ENCODE results near the gene CDC42EP5. TPM values are rescaled to one million over a fixed set of nuclear protein-coding genes. Genes with fewer than 3 reads are reported as not detected.

CDC42EP5 gene
- total RNA-seq, 2 experiments from 2014 or later = not detected

DNA sequence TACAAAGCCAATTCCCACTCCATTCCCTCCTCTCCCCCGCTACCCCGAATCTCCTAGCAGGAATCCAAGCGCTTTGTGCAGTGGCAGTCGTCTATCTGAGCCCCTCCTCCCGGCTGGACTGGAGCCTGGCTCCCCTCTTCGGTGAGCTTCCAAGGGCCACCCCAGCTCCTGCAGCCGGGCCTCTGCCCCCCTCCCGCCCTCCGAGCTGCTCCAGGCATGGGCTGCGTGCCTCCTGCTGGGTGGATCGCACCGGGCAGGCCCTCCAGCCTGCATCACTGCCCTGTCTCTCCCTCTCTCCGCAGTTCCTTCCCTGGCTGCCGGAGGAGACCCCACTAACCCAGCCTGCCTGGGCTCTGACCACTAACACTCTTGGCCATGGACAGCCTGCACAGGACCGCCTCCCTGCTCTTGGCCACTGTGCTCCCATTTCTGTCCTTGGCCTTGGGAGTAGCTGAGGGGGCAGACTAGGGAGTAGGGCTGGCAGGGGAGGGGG lies 37.0 kb downstream of the CDC42EP5 start:
- H3K4me1 Mint-ChIP-seq (ENCODE audit: low read depth) = peaks cover 14% of the 10 kb centered on the region

DNA sequence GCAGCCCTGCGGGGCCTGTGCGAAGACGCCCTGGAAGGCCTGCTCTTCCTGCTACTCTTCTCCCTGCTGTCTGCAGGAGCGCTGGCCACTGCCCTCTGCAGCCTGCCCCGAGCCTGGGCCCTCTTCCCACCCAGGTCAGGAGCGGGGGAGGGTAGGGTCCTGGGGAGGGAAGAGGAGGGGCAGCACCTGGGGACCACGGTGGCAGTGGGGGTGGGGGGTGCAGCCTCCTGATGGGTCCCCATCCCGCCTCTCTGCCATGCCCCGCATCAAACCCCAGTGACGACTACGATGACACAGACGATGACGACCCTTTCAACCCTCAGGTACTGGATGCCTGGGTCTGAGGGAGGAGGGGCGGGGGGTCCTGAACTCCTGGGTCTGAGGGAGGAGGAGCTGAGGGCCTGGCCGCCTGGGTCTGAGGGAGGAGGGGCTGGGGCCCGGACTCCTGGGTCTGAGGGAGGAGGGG lies 37.5 kb downstream of the CDC42EP5 start:
- no peak for DNase-seq
- Mint-ChIP-seq H3K27ac (no peak overlapping the region), H3K27me3 (ENCODE audit: low read depth) (no peaks in the 10 kb centered on the region), H3K4me3 (no peak overlapping the region), H3K9me3 (ENCODE audit: insufficient read depth) (no peaks in the 10 kb centered on the region), H3K4me1 (ENCODE audit: low read depth) (peaks cover 14% of the 10 kb centered on the region), H3K36me3 (ENCODE audit: low read depth) (peaks cover 8% of the 10 kb centered on the region)
- ChIA-PET POLR2A (no interaction called here), CTCF (no interaction called here)
- no peak for ATAC-seq

More for the DNA sequence above, 37.0 kb downstream of the CDC42EP5 start:
- CTCF ChIA-PET = no interaction called here
- ATAC-seq (no peak), DNase-seq (no peak)
- POLR2A ChIA-PET = interaction anchor here (0.6 kb wide), 1 partner anchor 32 kb away, joined by 3 read pairs; no protein-coding TSS in a partner anchor
- H3K36me3 Mint-ChIP-seq (ENCODE audit: low read depth) = peaks cover 8% of the 10 kb centered on the region
- no peaks in the 10 kb centered on the region for H3K27me3 Mint-ChIP-seq (ENCODE audit: low read depth)
- no peak overlapping the region for H3K4me3 Mint-ChIP-seq
- H3K9me3 Mint-ChIP-seq (ENCODE audit: insufficient read depth) = no peaks in the 10 kb centered on the region
- no peak overlapping the region for H3K27ac Mint-ChIP-seq

DNA sequence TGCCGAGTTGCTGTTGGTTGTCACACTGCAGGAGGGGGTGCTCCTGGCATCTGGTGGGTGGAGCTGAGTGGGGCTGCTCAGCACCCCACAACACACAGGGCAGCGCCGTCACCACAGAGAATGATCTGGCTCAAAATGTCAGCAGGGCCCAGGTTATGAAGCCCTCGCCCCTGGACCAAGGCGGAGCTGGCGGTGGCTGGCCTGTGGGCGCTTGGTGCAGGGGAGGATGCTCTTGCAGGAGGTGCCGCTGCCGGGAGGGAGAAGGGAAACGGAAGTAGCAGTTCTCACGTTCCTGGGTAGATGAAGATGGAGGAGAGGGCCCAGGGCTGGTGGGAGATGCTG lies 38.3 kb downstream of the CDC42EP5 start:
- no peak for DNase-seq
- ChIA-PET POLR2A (no interaction called here), CTCF (no interaction called here)
- Mint-ChIP-seq H3K27me3 (ENCODE audit: low read depth) (no peaks in the 10 kb centered on the region), H3K4me1 (ENCODE audit: low read depth) (peaks cover 14% of the 10 kb centered on the region), H3K4me3 (no peak overlapping the region), H3K27ac (peak overlapping the region; percentile 32), H3K36me3 (ENCODE audit: low read depth) (peaks cover 8% of the 10 kb centered on the region), H3K9me3 (ENCODE audit: insufficient read depth) (no peaks in the 10 kb centered on the region)
- no peak for ATAC-seq

DNA sequence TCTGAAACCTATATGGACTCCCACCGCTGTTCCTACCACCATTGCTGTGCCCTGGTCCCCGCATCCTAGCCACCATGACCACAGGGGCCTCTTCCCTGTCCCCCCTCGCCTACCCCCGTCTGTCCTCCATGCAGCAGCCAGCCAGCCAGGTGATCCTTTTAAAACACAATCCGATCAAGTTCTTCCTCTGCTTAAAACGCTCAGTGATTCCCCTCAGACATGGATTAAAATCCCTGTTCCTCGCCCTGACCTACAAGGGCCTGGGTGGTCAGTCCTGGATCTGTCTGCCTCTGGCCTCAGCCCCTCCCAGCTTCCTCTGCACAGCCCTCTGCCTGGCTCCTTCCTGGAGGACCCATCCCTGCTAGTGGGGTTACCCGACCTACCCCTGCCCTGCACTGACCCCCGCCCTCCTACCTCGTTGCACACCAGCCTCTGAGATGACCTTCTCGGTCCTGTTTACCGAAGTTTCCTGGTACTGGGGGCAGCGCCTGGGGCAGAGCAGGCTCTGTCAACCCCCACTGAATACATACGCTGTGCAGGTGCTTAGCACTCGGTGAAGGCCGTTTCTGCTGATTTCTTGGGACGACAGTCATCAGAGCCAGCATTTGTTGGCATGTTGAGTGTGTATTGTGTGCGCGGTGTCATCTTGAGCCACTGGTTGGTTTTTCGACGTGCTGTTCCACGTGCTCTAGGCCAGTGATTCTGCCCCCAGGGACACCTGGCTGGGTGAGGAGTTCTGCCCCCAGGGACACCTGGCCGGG lies 38.8 kb downstream of the CDC42EP5 start:
- no peak overlapping the region for H3K4me3 Mint-ChIP-seq
- peaks cover 2% of the 10 kb centered on the region for H3K27me3 Mint-ChIP-seq (ENCODE audit: low read depth)
- peaks cover 14% of the 10 kb centered on the region for H3K4me1 Mint-ChIP-seq (ENCODE audit: low read depth)
- H3K27ac Mint-ChIP-seq = no peak overlapping the region
- ATAC-seq (no peak), DNase-seq (no peak)
- POLR2A ChIA-PET = interaction anchor here (1.0 kb wide), 1 partner anchor 14 kb away, joined by 3 read pairs; no protein-coding TSS in a partner anchor
- H3K36me3 Mint-ChIP-seq (ENCODE audit: low read depth) = peaks cover 5% of the 10 kb centered on the region
- CTCF ChIA-PET = no interaction called here
- H3K9me3 Mint-ChIP-seq (ENCODE audit: insufficient read depth) = no peaks in the 10 kb centered on the region

DNA sequence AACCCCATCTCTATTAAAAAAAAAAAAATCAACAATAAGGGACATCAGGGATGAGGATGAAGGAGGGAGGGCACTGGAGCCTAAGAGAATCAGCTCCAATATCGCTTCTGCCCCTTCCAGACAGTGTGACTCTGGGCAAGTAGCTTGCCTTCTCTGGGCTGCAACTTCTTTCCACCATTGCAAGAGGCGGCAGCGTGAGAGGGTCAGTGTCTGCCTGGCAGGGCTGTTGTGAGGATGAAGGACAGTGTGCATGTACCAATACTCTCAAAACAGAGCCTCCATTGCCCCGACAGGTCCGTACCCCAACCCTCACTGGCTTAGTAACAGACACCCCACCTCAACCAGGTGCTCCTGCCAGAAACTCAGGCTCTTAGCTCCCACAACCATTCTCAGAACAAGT lies 39.4 kb downstream of the CDC42EP5 start:
- no peak for DNase-seq
- Mint-ChIP-seq H3K4me1 (ENCODE audit: low read depth) (peaks cover 14% of the 10 kb centered on the region), H3K27ac (no peak overlapping the region), H3K27me3 (ENCODE audit: low read depth) (peaks cover 3% of the 10 kb centered on the region), H3K36me3 (ENCODE audit: low read depth) (peaks cover 2% of the 10 kb centered on the region), H3K4me3 (no peak overlapping the region), H3K9me3 (ENCODE audit: insufficient read depth) (no peaks in the 10 kb centered on the region)
- POLR2A ChIA-PET = interaction anchor here (0.6 to 1.0 kb wide), 2 partner anchors 9 to 14 kb away, joined by 3 to 5 read pairs; no protein-coding TSS in a partner anchor
- ATAC-seq = no peak
- CTCF ChIA-PET = no interaction called here

DNA sequence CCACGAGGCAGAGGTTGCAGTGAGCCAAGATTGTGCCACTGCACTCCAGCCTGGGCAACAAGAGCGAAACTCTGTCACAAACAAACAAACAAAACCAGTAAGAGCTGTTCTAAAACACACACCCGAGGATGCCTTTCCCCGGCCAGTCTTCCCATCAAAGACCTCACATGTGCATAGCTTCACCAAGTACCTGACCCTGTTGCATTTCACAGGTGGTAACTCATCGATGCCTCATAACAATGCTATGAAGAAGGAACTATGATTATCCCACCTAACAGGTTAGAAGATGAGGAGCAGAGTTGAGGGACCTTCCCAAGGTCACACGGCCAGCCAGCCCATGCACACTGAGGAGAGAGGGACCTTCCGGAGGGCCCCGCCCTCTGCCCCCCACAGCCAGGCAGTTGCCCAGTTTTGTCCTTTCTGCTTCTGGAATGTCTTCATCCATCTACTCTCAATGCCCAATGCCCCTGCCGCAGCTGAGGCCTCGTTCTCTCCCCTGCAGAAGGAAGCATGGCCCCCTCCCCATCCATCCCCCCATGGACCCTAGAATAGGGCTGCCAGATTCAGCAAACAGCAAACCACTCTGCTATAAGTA lies 40.9 kb downstream of the CDC42EP5 start:
- Mint-ChIP-seq H3K9me3 (ENCODE audit: insufficient read depth) (no peaks in the 10 kb centered on the region), H3K4me3 (no peak overlapping the region), H3K27me3 (ENCODE audit: low read depth) (peaks cover 5% of the 10 kb centered on the region), H3K4me1 (ENCODE audit: low read depth) (peaks cover 14% of the 10 kb centered on the region), H3K36me3 (ENCODE audit: low read depth) (no peaks in the 10 kb centered on the region), H3K27ac (no peak overlapping the region)
- CTCF ChIA-PET = no interaction called here
- DNase-seq (no peak), ATAC-seq (no peak)
- POLR2A ChIA-PET = interaction anchor here (1.0 kb wide), 1 partner anchor 87 kb away, joined by 3 read pairs; no protein-coding TSS in a partner anchor

DNA sequence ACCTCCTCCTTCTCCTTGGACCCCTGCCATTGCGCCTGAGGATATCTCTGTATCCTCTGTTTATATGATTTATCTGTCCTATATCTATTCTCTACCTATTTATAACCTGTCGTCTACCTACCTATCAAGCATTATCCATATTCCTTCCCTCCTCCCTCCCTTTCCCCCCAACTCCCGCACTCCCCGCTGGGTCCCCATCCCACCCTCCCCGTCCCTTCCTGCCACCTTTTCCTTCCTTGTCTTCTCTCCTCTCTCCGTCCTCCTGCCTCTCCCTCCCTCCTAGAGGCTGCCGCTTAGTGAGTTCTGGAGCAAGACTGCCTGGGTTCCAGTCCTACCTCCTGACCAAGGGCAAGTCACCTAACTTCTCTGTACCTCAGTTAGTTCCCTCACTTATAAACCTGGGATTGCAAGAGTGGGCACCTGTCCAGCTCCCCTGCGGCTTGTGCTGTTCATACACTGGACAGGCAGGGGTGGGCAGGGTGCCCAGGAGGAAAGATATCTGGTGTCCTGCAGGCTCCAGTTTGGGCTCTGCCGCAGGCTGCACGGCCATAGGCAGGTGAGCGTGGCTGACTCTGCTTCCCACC lies 41.7 kb downstream of the CDC42EP5 start:
- Mint-ChIP-seq H3K27me3 (ENCODE audit: low read depth) (peaks cover 8% of the 10 kb centered on the region), H3K36me3 (ENCODE audit: low read depth) (no peaks in the 10 kb centered on the region), H3K27ac (no peak overlapping the region), H3K9me3 (ENCODE audit: insufficient read depth) (no peaks in the 10 kb centered on the region), H3K4me3 (no peak overlapping the region), H3K4me1 (ENCODE audit: low read depth) (peaks cover 14% of the 10 kb centered on the region)
- ATAC-seq (no peak), DNase-seq (no peak)
- POLR2A ChIA-PET = interaction anchor here (1.0 to 1.4 kb wide), 3 partner anchors 17 to 88 kb away, joined by 3 to 4 read pairs (median 4); partner anchors contain the start of genes LENG8 and LENG9
- CTCF ChIA-PET = no interaction called here

DNA sequence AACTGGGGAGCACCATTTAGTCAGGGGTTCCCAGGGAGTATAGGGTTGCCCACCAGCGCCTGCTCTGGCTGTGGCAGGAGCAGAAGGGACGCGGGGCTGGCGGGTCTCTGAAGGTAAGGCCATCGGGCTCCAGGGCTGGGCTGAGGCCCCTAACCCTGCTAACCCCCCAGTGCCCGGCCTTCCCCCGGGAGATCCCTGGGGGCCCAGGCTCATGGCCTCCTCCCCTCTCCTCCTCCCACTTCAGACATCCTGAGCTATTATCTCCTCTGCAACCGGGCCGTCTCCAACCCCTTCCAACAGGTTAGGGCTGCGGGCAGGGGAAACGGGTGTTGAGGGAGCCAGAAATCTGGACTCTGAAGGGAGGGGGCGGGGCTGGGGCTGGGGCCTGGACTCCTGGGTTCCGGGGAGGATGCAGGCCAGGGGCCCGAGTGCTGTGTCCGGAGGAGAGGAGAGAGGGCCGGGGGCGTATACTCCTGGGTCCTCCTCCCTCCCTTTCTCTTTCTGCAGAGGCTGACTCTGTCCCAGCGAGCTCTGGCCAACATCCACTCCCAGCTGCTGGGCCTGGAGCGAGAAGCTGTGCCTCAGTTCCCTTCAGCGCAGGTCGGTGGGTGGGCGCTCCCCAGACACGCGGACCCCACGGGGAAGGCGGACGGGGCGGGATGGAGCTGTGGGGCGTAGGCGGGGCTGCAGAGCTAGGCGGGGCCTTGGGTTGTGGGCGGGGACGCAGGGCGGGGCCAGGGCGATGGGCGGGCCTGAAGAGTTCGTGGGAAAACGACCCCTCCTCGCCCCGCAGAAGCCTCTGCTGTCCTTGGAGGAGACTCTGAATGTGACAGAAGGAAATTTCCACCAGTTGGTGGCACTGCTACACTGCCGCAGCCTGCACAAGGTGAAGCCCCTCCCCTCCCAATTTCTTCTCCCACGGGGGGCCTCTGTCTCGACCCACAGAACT lies 42.5 kb downstream of the CDC42EP5 start:
- no peaks in the 10 kb centered on the region for H3K36me3 Mint-ChIP-seq (ENCODE audit: low read depth)
- peaks cover 8% of the 10 kb centered on the region for H3K27me3 Mint-ChIP-seq (ENCODE audit: low read depth)
- ATAC-seq (peak; percentile 80), DNase-seq (peak; percentile 46)
- ChIA-PET CTCF (interaction anchor here (1.4 kb wide), 1 partner anchor 9 kb away, joined by 5 read pairs; no protein-coding TSS in a partner anchor), POLR2A (interaction anchor here (1.0 to 1.4 kb wide), 2 partner anchors 18 to 33 kb away, joined by 4 read pairs; partner anchors contain the start of genes LENG8 and LENG9)
- no peaks in the 10 kb centered on the region for H3K9me3 Mint-ChIP-seq (ENCODE audit: insufficient read depth)
- H3K27ac Mint-ChIP-seq = no peak overlapping the region
- peaks cover 14% of the 10 kb centered on the region for H3K4me1 Mint-ChIP-seq (ENCODE audit: low read depth)
- no peak overlapping the region for H3K4me3 Mint-ChIP-seq

DNA sequence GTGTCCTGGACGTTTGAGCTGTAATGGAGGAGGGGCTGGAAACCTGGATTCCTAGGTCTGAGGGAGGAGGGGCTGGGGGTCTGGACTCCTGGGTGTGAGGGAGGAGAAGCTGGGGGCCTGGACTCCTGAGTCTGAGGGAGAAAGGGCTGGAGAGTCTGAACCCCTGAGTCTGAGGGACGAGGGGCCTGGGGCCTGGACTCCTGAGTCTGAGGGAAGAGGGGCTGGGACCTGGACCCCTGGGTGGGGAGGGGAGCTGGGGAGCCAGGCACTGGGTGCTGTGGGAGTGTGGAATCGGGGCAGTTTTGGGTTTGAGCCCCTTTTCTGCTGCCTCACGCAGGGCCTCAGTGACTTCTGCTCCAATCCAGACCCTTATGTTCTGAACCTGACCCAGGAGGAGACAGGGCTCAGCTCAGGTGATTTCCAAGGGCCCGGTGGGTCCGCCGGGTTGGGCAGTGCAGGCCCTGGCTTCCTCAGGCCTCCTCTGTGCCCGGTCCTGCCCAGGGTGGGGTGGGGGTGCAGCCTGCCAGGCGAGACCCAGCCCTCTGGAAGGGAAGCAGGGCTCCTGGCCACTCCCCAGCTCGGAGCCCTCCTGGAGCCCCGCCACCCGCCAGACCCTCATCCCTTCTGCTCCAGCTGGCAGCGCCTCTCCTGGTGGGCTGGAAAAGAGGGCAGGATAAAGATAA lies 43.4 kb downstream of the CDC42EP5 start:
- ChIA-PET POLR2A (interaction anchor here (1.4 to 2.0 kb wide), 2 partner anchors 19 to 34 kb away, joined by 4 to 7 read pairs; partner anchors contain the start of genes LENG8 and LENG9), CTCF (interaction anchor here (1.4 kb wide), 2 partner anchors 9 to 38 kb away, joined by 4 to 5 read pairs; no protein-coding TSS in a partner anchor)
- Mint-ChIP-seq H3K27me3 (ENCODE audit: low read depth) (peaks cover 8% of the 10 kb centered on the region), H3K36me3 (ENCODE audit: low read depth) (no peaks in the 10 kb centered on the region), H3K27ac (no peak overlapping the region), H3K4me1 (ENCODE audit: low read depth) (peaks cover 8% of the 10 kb centered on the region), H3K4me3 (no peak overlapping the region), H3K9me3 (ENCODE audit: insufficient read depth) (no peaks in the 10 kb centered on the region)
- DNase-seq (no peak), ATAC-seq (no peak)

DNA sequence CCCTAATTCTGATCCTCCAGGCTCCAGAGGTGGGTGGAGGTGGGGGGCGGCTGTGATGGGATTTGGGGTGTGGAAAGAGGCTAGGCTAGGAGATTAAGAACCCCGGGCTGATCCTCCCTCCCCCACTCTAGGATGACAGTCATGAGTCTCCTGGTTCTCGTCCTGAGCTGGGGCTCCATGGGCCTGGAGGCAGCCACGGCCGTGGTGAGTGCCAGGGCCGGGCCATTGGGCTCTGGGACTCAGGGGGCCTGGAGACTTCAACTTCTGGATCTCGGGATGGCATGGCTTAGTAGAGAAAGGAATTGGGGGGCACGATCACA lies 44.0 kb downstream of the CDC42EP5 start:
- no peak for ATAC-seq
- H3K4me1 Mint-ChIP-seq (ENCODE audit: low read depth) = peaks cover 3% of the 10 kb centered on the region
- H3K36me3 Mint-ChIP-seq (ENCODE audit: low read depth) = no peaks in the 10 kb centered on the region
- H3K9me3 Mint-ChIP-seq (ENCODE audit: insufficient read depth) = no peaks in the 10 kb centered on the region
- DNase-seq = no peak
- no peak overlapping the region for H3K4me3 Mint-ChIP-seq
- H3K27ac Mint-ChIP-seq = no peak overlapping the region
- ChIA-PET CTCF (interaction anchor here (1.4 kb wide), 2 partner anchors 10 to 38 kb away, joined by 4 to 5 read pairs; no protein-coding TSS in a partner anchor), POLR2A (interaction anchor here (2.0 kb wide), 1 partner anchor 20 kb away, joined by 7 read pairs; the partner anchor contains the start of gene LENG8)
- H3K27me3 Mint-ChIP-seq (ENCODE audit: low read depth) = peaks cover 8% of the 10 kb centered on the region

Measured in activated CD8-positive, alpha-beta T cell treated with anti-CD3 and anti-CD28 coated beads, Interleukin-2, amount 10 ng/mL, durations not matched to agents 7 days and 5 days (primary cell).